Measurements from ENCODE around the gene SHLD1. TPM values are rescaled to one million over a fixed set of nuclear protein-coding genes. Genes with fewer than 3 reads are reported as not detected.
"Not testable (repeated sequence)": the region's sequence is repeated elsewhere in the genome, so short reads cannot be mapped to it uniquely, and the experiment has no call there.

SHLD1 gene
- total RNA-seq, 1 donor: 2.0 TPM

- DNase-seq (ENCODE audit: low read depth): peak; percentile 95
- H3K4me3 ChIP-seq (ENCODE audit: low read depth, low read length): no peak overlapping the region
- peak; percentile 89 for TF ChIP-seq CTCF (IDR thresholded peaks at IDR 0.05; ENCODE audit: insufficient read depth, low read length)
Measured at GRCh38 chr20:5788385-5788895, 38.2 kb downstream of the SHLD1 start.

- H3K4me3 ChIP-seq (ENCODE audit: low read depth, low read length): no peak overlapping the region
- no peak for TF ChIP-seq CTCF (IDR thresholded peaks at IDR 0.05; ENCODE audit: insufficient read depth, low read length)
- DNase-seq (ENCODE audit: low read depth): no peak
Measured at GRCh38 chr20:5789827-5790226, 39.6 kb downstream of the SHLD1 start.

GRCh38 chr20:5793916-5794315 is 43.7 kb downstream of the SHLD1 start:
- H3K4me3 ChIP-seq (ENCODE audit: low read depth, low read length): no peak overlapping the region
- TF ChIP-seq CTCF (IDR thresholded peaks at IDR 0.05; ENCODE audit: insufficient read depth, low read length): no peak
- DNase-seq (ENCODE audit: low read depth): no peak

- no peak for DNase-seq (ENCODE audit: low read depth)
- TF ChIP-seq CTCF (IDR thresholded peaks at IDR 0.05; ENCODE audit: insufficient read depth, low read length): no peak
- H3K4me3 ChIP-seq (ENCODE audit: low read depth, low read length): no peak overlapping the region
Measured at GRCh38 chr20:5796331-5797040, 46.3 kb downstream of the SHLD1 start.

GRCh38 chr20:5797165-5797564 is 47.0 kb downstream of the SHLD1 start:
- TF ChIP-seq CTCF (IDR thresholded peaks at IDR 0.05; ENCODE audit: insufficient read depth, low read length): no peak
- DNase-seq (ENCODE audit: low read depth): no peak
- no peak overlapping the region for H3K4me3 ChIP-seq (ENCODE audit: low read depth, low read length)

GRCh38 chr20:5797843-5798462 is 47.8 kb downstream of the SHLD1 start:
- no peak for DNase-seq (ENCODE audit: low read depth)
- no peak overlapping the region for H3K4me3 ChIP-seq (ENCODE audit: low read depth, low read length)
- TF ChIP-seq CTCF (IDR thresholded peaks at IDR 0.05; ENCODE audit: insufficient read depth, low read length): no peak

- H3K4me3 ChIP-seq (ENCODE audit: low read depth, low read length); DNase-seq (ENCODE audit: low read depth): not testable (repeated sequence)
Measured at GRCh38 chr20:5803754-5804303, 53.6 kb downstream of the SHLD1 start.

All from fibroblast of the aortic adventitia (primary cell).